ENCODE measurements around the gene GGCX.
"Not testable (repeated sequence)": the region's sequence is repeated elsewhere in the genome, so short reads cannot be mapped to it uniquely, and the experiment has no call there.

The GGCX gene

DNA sequence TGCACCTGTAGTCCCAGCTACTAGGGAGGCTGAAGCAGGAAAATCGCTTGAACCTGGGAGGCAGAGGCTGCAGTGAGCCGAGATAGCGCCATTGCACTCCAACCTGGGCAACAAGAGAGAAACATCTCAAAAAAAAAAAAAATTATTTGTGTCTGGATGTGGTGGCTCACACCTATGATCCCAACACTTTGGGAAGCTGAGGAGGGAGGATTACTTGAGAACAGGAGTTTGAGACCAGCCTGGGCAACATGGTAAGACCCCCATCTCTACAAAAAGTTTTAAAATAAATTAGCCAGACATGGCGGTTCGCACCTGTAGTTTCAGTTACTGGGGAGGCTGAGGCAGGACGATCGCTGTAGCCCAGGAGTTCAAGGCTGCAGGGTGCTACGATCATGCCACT lies 14.4 kb upstream of the GGCX start:
- no peak for DNase-seq (ENCODE audit: low read depth, low spot score)

DNA sequence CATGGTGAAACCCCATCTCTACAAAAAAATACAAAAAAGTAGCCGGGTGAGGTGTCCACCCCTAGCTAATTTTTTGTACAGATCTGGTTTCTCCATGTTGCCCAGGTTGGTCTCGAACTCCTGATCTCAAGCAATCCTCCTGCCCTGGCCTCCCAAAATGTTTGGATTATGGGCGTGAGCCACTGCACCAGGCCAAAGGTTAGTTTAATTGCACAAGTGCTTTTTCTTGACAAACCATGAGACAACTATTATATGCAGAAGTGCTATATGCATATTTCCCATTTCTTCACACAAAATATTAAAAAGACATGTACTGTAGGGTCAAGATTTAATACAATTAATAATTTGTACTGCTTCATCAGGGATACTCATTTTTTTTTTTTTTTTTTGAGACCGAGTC lies 5.0 kb upstream of the GGCX start:
- DNase-seq (ENCODE audit: low read depth, low spot score), result no peak

DNA sequence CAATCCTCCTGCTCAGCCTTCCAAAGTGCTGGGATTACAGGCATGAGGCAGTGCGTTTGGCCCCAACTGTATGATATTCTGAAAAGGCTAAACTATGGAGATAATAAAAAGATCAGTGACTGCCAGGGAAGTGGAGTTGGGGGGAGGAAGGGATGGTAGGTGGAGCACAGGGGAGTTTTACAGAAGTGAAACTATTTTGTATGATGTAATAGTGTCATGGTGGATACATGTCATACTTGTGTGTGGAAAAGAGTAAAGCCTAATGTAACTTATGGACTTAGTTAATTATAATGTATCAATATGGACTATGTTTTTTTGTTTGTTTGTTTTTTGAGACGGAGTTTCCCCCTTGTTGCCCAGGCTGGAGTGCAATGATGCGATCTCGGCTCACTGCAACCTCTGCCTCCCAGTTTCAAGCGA lies 2.9 kb upstream of the GGCX start:
- no peak for DNase-seq (ENCODE audit: low read depth, low spot score)

DNA sequence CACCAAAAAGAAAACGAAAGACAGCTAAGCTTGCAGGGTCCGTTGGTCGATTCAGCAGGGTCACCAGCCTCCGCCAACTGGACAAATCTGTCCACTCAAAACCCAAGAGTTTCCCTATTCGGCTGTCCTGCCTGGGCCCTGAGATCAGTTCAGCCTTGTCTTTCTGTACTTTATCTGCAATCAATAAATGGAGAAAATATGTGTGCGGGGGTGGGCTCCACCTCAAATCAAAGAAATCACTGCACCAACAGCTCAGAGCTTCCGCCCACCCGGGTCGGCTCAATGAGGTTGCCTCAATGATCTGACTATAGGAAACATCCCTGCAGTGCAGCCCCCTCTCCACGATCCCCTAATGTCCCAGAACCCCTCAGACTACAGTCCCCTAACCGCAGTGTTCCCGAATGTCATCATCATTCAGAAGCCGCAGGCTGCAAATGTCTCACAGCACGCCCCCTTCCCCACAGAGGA lies 447 bp downstream of the GGCX start:
- no peak for DNase-seq (ENCODE audit: low read depth, low spot score)

DNA sequence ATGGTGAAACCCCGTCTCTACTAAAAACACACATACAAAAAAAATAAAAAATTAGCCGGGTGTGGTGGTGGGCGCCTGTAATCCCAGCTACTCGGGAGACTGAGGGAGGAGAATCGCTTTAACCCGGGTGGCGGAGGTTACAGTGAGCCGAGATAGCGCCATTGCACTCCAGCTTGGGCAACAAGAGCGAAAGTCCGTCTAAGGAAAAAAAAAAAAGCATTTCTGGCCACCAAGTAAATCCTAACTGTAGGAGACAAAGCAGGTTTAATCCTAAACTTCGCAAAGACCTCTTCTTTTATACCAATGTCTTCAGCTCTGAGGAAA lies 928 bp downstream of the GGCX start:
- DNase-seq (ENCODE audit: low read depth, low spot score), result not testable (repeated sequence)

GRCh38 chr2:85558160-85558559 lies 3.1 kb downstream of the GGCX start:
- DNase-seq (ENCODE audit: low read depth, low spot score), result no peak

- no peak for DNase-seq (ENCODE audit: low read depth, low spot score)
These were observed 4.2 kb downstream of the GGCX start for GRCh38 chr2:85557130-85557529.

GRCh38 chr2:85554980-85555612 lies 6.2 kb downstream of the GGCX start:
- no peak for DNase-seq (ENCODE audit: low read depth, low spot score)

GRCh38 chr2:85553184-85553583 lies 8.1 kb downstream of the GGCX start:
- no peak for DNase-seq (ENCODE audit: low read depth, low spot score)

DNA sequence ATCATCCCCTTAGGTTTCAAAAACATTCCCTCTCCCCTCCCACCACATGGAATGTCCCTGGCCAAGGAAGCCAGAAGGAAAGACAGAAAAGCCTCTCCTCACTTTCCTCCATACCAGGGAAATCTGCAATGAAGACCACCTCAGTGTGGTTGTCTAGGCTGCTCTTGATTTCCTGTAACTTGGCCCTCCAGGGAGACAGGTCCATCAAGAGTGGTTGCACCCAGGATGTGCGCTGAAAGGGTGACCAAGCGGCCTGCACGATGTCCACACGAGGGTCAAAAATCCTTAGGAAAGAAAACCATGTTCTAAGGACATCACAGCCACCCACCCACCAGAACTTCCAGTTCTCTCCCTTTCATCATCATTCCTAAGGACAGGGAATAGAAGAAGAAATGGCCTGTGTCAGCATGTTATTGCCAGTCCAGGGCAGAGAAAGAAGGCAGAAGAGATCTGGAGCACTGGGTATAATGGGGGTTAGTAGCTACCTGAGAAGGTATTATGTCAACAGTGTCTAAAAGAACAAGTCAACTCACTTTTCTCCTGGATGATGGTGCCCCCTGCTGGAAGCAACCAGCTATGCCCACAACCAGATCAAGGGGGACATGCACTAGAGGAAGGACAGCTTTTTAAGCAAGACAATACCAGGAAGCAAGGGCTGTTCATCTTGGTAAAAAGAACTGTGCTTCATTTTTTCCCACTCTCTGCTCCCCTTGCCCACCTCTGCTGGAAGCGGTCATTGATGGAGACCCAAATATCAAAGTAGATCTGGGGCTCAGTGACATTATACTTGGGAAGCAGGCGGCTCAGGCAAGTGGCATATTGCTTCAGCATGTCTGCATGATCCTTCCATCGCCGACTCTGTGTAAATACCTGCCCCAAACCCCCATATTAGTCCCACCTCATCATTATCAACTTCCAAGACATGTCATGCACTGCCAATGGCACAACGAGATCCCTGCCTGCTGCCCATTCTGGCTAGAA lies 9.3 kb downstream of the GGCX start:
- no peak for DNase-seq (ENCODE audit: low read depth, low spot score)

DNA sequence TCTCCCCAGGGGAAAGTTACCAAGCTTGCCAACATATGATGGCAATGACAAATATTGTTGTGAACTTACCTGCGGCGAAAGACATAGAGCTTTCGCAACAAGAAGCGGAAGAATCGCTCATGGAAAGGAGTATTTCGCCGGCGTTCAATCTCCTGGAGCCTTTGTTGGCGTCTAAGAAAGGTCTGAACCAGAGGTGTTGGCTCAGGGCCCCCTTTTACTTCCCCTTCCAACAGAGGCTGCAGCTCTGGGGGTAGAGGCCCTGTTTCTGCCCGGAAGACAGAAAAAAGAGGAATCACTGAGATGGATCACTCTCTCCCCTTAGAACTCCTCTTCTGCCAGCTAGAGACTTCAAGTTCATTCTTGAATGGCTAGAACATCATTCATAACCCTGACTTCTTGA lies 10.8 kb downstream of the GGCX start:
- DNase-seq (ENCODE audit: low read depth, low spot score), result no peak

DNA sequence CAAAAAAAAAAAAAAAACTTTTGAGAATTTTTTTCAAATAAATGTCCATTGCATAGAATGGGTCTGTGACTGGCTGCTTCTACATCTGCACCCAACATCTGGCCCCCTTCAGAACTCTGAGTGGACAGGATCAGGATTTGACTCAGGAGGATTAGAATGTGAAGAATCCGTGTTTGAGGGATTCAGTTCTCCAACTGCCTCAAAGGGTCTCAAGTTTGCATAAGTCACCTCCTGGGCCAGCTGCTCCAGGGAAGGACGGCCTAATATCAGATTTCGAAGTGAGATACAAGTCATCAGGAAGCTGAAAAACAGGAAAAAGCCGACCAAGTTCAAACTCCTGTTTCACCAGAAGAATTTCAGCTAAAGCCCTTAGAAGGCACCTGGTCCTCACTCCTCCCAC lies 11.5 kb downstream of the GGCX start:
- DNase-seq (ENCODE audit: low read depth, low spot score), result no peak

- no peak for DNase-seq (ENCODE audit: low read depth, low spot score)
These were observed 12.2 kb downstream of the GGCX start for GRCh38 chr2:85549095-85549494.

- no peak for DNase-seq (ENCODE audit: low read depth, low spot score)
These were observed 12.7 kb downstream of the GGCX start for GRCh38 chr2:85548608-85548900.

GRCh38 chr2:85547859-85548607 lies 13.3 kb downstream of the GGCX start:
- no peak for DNase-seq (ENCODE audit: low read depth, low spot score)

GRCh38 chr2:85547089-85547858 lies 14.0 kb downstream of the GGCX start:
- no peak for DNase-seq (ENCODE audit: low read depth, low spot score)

DNA sequence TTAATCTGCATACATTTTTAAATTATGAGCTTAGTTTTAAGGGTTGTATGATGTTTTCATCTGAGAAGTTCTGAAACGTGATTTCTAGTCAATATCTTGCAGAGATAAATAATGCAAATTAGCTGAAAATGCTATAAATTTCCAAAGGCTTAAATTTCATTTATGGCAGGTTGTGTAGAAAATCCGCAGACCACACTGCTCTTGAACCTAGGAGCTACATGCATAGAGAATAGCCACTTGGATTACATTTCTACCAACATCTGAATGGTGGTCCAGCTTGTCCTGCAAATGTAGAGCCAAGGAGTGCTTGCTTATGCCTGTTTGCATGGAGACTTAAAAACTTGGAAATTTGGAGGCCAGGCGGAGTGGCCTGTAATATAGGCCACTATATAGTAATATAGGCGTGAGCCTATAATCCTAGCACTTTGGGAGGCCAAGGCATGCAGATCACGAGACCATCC lies 15.5 kb downstream of the GGCX start:
- DNase-seq (ENCODE audit: low read depth, low spot score), result no peak

DNA sequence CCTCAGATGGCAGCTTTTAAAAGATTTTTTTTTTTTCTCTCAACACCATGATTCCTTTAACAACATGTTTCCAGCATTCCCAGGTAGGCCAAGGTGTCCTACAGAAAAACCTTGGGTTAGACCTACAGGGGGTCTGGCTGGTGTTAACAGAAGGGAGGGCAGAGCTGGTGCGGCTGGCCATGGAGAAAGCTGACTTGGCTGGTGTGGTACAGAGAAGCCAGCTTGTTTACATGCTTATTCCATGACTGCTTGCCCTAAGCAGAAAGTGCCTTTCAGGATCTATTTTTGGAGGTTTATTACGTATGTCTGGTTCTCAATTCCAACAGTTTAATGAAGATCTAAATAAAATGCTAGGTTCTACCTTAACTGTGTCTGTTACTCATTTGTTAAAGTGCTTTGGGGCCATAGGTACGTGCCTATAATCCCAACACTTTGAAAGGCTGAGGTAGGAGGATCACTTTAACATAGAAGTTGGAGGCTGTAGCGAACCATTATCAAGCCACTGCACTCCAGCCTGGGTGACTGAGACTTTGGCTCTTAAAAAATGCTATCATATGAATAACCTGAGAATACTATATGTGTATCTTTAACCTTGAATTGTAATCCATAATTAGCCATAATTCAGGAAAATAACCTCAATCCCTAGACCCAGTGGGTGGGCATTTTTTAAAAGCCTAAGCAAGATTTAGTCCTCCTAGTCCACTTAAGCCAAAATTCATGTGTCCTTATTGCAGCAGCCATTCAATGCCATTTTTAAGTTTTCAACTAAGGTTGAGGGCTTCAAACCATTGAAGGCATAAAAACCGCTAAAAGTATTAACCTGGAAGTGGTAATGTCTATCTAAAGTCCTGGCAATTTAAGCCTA lies 16.1 kb downstream of the GGCX start:
- not testable (repeated sequence) for DNase-seq (ENCODE audit: low read depth, low spot score)

DNA sequence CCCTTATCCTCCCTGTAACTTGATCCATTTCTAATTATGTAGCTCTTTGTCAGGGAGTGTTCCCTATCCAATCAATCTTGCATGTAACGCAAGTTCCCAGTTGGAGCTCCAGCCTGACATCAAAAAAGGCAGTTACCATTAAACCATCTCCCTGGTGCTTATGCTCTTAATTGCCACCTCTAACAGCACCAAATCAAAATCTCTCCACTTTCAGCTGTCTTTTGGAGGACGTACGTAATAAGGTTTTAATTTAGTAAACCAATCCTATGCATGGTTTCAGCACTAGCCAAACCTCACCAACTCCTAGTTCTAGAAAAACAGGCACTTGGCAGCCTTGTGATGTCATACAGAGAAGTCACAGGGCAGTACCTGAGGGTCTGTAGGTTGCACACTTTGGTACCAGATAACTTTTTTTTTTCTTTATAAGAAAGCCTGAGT lies 17.0 kb downstream of the GGCX start:
- DNase-seq (ENCODE audit: low read depth, low spot score), result not testable (repeated sequence)

DNA sequence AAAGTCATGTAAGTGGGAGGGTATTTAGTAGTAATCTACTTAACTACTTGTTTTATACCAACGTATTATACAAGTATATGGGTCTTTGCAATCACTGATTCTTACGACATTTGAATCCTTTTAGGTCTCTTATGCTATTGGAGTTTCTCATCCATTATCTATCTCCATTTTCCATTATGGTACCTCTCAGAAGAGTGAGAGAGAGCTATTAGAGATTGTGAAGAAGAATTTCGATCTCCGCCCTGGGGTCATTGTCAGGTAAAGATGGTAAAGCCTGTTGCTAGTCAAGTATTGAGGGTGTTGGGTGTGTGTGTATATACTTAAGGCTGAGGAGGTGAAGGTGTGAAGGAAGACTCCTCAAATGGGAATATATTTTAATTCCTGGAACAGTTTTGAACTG lies 18.5 kb downstream of the GGCX start:
- DNase-seq (ENCODE audit: low read depth, low spot score), result no peak

Measured in brain pericyte (primary cell).